ENCODE data around the gene N4BP2.
"Not testable (repeated sequence)": the region's sequence is repeated elsewhere in the genome, so short reads cannot be mapped to it uniquely, and the experiment has no call there.

The N4BP2 gene

GRCh38 chr4:40093400-40093799, 36.8 kb downstream of the N4BP2 start:
- not testable (repeated sequence) for DNase-seq

- no peak for DNase-seq
Measured at GRCh38 chr4:40099010-40099409, 42.4 kb downstream of the N4BP2 start.

- not testable (repeated sequence) for DNase-seq
Measured at GRCh38 chr4:40107150-40107549, 50.5 kb downstream of the N4BP2 start.

- DNase-seq: no peak
Measured at GRCh38 chr4:40112027-40112792, 55.6 kb downstream of the N4BP2 start.

GRCh38 chr4:40114206-40114605, 57.6 kb downstream of the N4BP2 start:
- no peak for DNase-seq

GRCh38 chr4:40118861-40119260, 62.2 kb downstream of the N4BP2 start:
- DNase-seq: no peak

- no peak for DNase-seq
Measured at GRCh38 chr4:40119344-40119743, 62.7 kb downstream of the N4BP2 start.

GRCh38 chr4:40121515-40121914, 64.9 kb downstream of the N4BP2 start:
- DNase-seq: peak; percentile 15 to 22

GRCh38 chr4:40122941-40123340, 66.3 kb downstream of the N4BP2 start:
- no peak for DNase-seq

GRCh38 chr4:40124690-40125089, 68.0 kb downstream of the N4BP2 start:
- no peak for DNase-seq

GRCh38 chr4:40130401-40131036, 73.9 kb downstream of the N4BP2 start:
- no peak for DNase-seq

- DNase-seq: no peak
Measured at GRCh38 chr4:40132816-40133215, 76.2 kb downstream of the N4BP2 start.

- no peak for DNase-seq
Measured at GRCh38 chr4:40134206-40134917, 77.7 kb downstream of the N4BP2 start.

GRCh38 chr4:40136202-40136601, 79.6 kb downstream of the N4BP2 start:
- not testable (repeated sequence) for DNase-seq

GRCh38 chr4:40140196-40140595, 83.5 kb downstream of the N4BP2 start:
- DNase-seq: no peak

GRCh38 chr4:40140597-40140996, 83.9 kb downstream of the N4BP2 start:
- not testable (repeated sequence) for DNase-seq

GRCh38 chr4:40143926-40144508, 87.4 kb downstream of the N4BP2 start:
- no peak for DNase-seq

GRCh38 chr4:40144716-40145115, 88.1 kb downstream of the N4BP2 start:
- no peak for DNase-seq

GRCh38 chr4:40147490-40147889, 90.8 kb downstream of the N4BP2 start:
- DNase-seq: not testable (repeated sequence)

- DNase-seq: peak; percentile 15 to 46
Measured at GRCh38 chr4:40149960-40150385, 93.3 kb downstream of the N4BP2 start.

GRCh38 chr4:40150932-40151331, 94.3 kb downstream of the N4BP2 start:
- no peak for DNase-seq

- DNase-seq: no peak
Measured at GRCh38 chr4:40152637-40153036, 96.0 kb downstream of the N4BP2 start.

- no peak for DNase-seq
Measured at GRCh38 chr4:40157436-40157835, 100.8 kb downstream of the N4BP2 start.

All from SW 1271 (cell line).